ENCODE data around the gene GARNL3. TPM values are rescaled to one million over a fixed set of nuclear protein-coding genes. Genes with fewer than 3 reads are reported as not detected.

GARNL3 gene
- total RNA-seq, 4 donors from 2014 or later = 11.9 to 19.1 (median 16.5) TPM

- intact Hi-C loops (cut with DNase I; ENCODE audit: low total_unique reads) = no loop called here
- WGBS, 2 donors = 57 to 61% methylated on average over 2 of the region's 2 CpGs
- H3K4me3 ChIP-seq (ENCODE audit: low read depth, poor library complexity, severe bottlenecking) = no peak overlapping the region
Observed at GRCh38 chr9:127277099-127277498, 12.5 kb downstream of the GARNL3 start.

DNA sequence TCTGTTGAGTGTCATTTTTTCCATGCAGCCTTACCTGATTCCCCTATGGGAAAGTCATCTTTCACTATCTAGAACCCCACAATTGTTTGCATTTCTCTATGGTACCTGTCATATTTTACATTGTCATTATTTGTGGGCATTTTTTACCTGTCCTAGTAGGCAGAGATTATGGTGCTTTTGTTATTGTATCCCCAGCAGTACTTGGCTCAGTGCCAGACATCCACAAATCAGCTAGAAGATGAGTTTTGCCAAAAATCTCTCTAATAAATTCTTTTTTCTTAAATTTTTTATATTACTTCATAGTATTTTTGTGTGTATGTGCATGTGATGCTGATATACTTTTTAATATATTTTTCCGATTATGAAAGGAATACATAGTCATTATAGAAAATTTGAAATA is 13.2 kb downstream of the GARNL3 start:
- intact Hi-C loops (cut with DNase I; ENCODE audit: low total_unique reads) = no loop called here
- H3K4me3 ChIP-seq (ENCODE audit: low read depth, poor library complexity, severe bottlenecking) = no peak overlapping the region
- DNase-seq (ENCODE audit: low spot score in 2 of 2) = no peak
- no peak for TF ChIP-seq POLR2A (IDR thresholded peaks at IDR 0.05)
- TF ChIP-seq CTCF (IDR thresholded peaks at IDR 0.05) = no peak
- WGBS, 2 donors = 100% methylated on average over 1 of the region's 1 CpG

More at GRCh38 chr9:127277099-127277498, 12.5 kb downstream of the GARNL3 start:
- TF ChIP-seq POLR2A (IDR thresholded peaks at IDR 0.05) = no peak
- no peak for TF ChIP-seq CTCF (IDR thresholded peaks at IDR 0.05)
- DNase-seq (ENCODE audit: low spot score in 2 of 2) = no peak

- 64 to 85% methylated on average over 2 of the region's 2 CpGs for WGBS, 2 donors
- intact Hi-C loops (cut with DNase I; ENCODE audit: low total_unique reads) = no loop called here
- no peak for DNase-seq (ENCODE audit: low spot score in 2 of 2)
- H3K4me3 ChIP-seq (ENCODE audit: low read depth, poor library complexity, severe bottlenecking) = no peak overlapping the region
- TF ChIP-seq CTCF (IDR thresholded peaks at IDR 0.05) = no peak
- no peak for TF ChIP-seq POLR2A (IDR thresholded peaks at IDR 0.05)
Observed at GRCh38 chr9:127278372-127278771, 13.8 kb downstream of the GARNL3 start.

DNA sequence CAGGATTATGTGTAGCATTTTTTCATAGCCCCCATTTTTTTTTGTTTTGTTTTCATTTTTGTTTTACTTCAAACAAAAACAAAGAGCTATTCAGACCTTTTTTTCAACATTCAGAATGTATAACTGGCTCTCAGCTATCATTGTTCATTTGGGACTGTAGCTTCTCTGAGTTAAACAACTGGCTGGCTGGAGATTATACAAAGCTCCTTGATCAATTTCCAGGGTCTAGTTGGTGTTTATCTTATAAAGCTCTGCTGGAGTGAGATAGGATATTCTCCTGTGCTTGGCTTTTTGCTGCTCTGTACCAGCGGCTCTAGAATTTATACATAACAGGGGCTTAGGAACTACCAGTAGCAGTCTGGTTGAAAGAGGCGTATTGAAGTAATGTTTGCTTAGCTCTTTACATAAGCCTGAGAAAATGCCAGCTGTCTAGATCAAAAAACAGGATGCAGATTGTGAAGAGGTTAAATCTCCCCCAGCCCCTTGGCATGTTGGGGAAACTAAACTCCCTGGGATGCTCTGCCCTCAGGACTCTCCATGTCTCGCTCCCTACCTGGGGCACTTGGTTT is 15.2 kb downstream of the GARNL3 start:
- intact Hi-C loops (cut with DNase I; ENCODE audit: low total_unique reads) = no loop called here
- WGBS, 2 donors = 95 to 96% methylated on average over 3 of the region's 3 CpGs
- no peak overlapping the region for H3K4me3 ChIP-seq (ENCODE audit: low read depth, poor library complexity, severe bottlenecking)
- no peak for TF ChIP-seq CTCF (IDR thresholded peaks at IDR 0.05)
- TF ChIP-seq POLR2A (IDR thresholded peaks at IDR 0.05) = no peak
- DNase-seq (ENCODE audit: low spot score in 2 of 2) = no peak

DNA sequence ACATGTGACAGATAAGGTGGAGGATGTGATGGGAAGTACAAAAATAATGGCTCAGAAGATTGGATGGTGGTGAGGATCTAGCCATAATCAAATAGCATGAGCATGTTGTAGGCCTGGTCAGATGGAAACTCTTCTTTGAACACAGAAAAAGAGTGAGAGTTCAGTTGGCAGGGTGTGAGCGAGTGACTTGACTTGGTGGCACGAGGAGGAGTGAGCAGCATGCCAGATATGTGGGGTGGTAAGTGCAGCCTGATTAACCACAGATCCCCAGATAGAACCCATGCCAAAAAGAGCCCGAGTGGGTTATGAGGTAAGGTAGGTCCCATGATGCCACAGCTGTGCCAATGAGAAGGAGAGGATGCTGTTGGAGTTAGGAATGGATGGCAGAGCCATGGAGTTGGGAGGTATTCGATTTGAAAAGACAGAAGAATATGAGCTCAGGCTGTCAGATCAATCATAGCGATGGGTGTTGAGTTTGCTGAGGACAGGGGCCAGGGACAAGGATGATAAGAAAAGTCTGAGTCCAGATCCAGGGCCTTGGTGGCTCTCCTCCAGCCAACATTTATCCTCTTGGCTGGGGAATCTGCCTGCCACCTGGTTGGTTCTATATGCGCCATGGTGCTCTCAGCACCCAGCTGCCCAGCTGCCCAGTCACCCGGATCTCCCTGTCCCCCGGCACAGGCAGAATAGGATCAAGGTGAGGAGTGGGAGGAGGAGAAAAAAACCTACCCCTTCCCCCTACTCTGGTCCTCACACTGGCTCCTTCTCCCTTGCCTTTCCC is 16.5 kb downstream of the GARNL3 start:
- intact Hi-C loops (cut with DNase I; ENCODE audit: low total_unique reads) = no loop called here
- TF ChIP-seq POLR2A (IDR thresholded peaks at IDR 0.05) = no peak
- no peak for TF ChIP-seq CTCF (IDR thresholded peaks at IDR 0.05)
- WGBS, 2 donors = 83 to 84% methylated on average over 8 of the region's 8 CpGs
- DNase-seq (ENCODE audit: low spot score in 2 of 2) = no peak
- no peak overlapping the region for H3K4me3 ChIP-seq (ENCODE audit: low read depth, poor library complexity, severe bottlenecking)
